ENCODE results near the gene SDCBP2.

DNA sequence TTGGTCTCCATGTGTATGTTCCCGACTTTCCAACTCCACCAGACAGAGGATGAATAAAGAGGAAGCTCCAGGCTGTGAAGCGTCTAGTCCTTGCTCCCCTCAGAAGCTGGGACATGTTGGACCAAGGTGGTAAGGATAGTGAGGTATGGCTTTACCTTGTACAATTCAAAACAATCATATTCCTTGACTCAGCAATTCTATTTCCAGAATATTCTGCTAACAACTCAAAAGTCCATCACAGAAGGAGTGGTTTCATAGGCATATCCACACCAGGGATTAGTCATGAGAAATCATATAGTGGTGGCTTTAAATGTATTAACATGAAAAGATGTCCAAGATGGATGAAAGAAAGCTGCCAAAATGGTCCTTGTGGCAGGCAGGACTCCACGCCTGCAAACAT, 44.1 kb upstream of the SDCBP2 start:
- TF ChIP-seq EZH2 (IDR thresholded peaks at IDR 0.05; ENCODE audit: insufficient read depth, poor library complexity, severe bottlenecking) (no peak), EZH2phosphoT487 (IDR thresholded peaks at IDR 0.05; ENCODE audit: insufficient read depth, low read depth) (no peak)

Data from GM23248 (cell line).